PC-9 (cell line): ENCODE results near the gene PTPRR.

Experiments
- EZH2 ChIP-seq: fragments of 200-600 bp; sonication (generic); IDR thresholded peaks from 2 replicates; pipeline ENCODE4 v1.8.0; 2017; ENCODE audit warnings: antibody characterized with exemption, low read depth
- TF ChIP-seq, protein P1 (sequence below): fragments of 200-600 bp; sonication (generic); conservative IDR thresholded peaks from 2 replicates; pipeline ENCODE4 v1.6.1; 2017; ENCODE audit warnings: mixed run types, antibody characterized with exemption, mild to moderate bottlenecking, moderate library complexity

DNA sequence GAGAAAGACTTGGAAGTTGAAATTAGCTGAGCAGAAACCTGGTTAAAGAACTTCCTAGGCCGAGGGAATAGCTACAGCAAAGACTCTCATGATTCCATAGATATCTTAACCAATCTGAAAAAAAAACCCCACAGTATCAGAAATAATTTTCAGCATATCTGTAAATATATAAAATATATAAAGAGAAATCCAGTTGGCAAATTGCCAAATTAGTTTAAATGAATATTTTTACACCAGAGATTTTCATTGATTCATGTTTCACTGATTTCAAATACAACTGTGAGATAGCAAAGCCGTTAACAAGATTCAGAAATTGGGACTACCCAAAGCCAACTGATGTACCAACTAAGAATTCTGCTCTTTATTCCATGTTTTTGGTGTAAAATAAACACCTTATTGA is 6.8 kb upstream of the PTPRR start:
- TF ChIP-seq, protein P1, sequence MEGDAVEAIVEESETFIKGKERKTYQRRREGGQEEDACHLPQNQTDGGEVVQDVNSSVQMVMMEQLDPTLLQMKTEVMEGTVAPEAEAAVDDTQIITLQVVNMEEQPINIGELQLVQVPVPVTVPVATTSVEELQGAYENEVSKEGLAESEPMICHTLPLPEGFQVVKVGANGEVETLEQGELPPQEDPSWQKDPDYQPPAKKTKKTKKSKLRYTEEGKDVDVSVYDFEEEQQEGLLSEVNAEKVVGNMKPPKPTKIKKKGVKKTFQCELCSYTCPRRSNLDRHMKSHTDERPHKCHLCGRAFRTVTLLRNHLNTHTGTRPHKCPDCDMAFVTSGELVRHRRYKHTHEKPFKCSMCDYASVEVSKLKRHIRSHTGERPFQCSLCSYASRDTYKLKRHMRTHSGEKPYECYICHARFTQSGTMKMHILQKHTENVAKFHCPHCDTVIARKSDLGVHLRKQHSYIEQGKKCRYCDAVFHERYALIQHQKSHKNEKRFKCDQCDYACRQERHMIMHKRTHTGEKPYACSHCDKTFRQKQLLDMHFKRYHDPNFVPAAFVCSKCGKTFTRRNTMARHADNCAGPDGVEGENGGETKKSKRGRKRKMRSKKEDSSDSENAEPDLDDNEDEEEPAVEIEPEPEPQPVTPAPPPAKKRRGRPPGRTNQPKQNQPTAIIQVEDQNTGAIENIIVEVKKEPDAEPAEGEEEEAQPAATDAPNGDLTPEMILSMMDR, result no peak
- no peak for TF ChIP-seq EZH2
